ENCODE data around the gene UBE3A. TPM values are rescaled to one million over a fixed set of nuclear protein-coding genes. Genes with fewer than 3 reads are reported as not detected.

UBE3A gene
- total RNA-seq, 1 donor from 2014 or later: 99.9 TPM

GRCh38 chr15:25451501-25451900, 12.7 kb upstream of the UBE3A start:
- TF ChIP-seq CTCF (conservative IDR thresholded peaks at IDR 0.05): no peak
- DNase-seq (ENCODE audit: low read depth, low spot score): no peak
- no peak overlapping the region for H3K4me3 Mint-ChIP-seq
- H3K36me3 Mint-ChIP-seq (ENCODE audit: low read depth): peaks cover 9% of the 10 kb centered on the region
- peaks cover 17% of the 10 kb centered on the region for H3K9me3 Mint-ChIP-seq
- H3K4me1 Mint-ChIP-seq: no peaks in the 10 kb centered on the region
- no peaks in the 10 kb centered on the region for H3K27me3 Mint-ChIP-seq (ENCODE audit: low read depth)
- no peak overlapping the region for H3K27ac Mint-ChIP-seq (ENCODE audit: unreplicated experiment)

GRCh38 chr15:25450163-25450562, 11.3 kb upstream of the UBE3A start:
- H3K4me1 Mint-ChIP-seq: no peaks in the 10 kb centered on the region
- H3K9me3 Mint-ChIP-seq: peaks cover 17% of the 10 kb centered on the region
- H3K27ac Mint-ChIP-seq (ENCODE audit: unreplicated experiment): no peak overlapping the region
- H3K27me3 Mint-ChIP-seq (ENCODE audit: low read depth): no peaks in the 10 kb centered on the region
- TF ChIP-seq CTCF (conservative IDR thresholded peaks at IDR 0.05): no peak
- peaks cover 9% of the 10 kb centered on the region for H3K36me3 Mint-ChIP-seq (ENCODE audit: low read depth)
- no peak for DNase-seq (ENCODE audit: low read depth, low spot score)
- H3K4me3 Mint-ChIP-seq: no peak overlapping the region

GRCh38 chr15:25446076-25446475, 7.3 kb upstream of the UBE3A start:
- Mint-ChIP-seq H3K36me3 (ENCODE audit: low read depth) (peaks cover 7% of the 10 kb centered on the region), H3K4me3 (no peak overlapping the region), H3K9me3 (peaks cover 11% of the 10 kb centered on the region), H3K4me1 (no peaks in the 10 kb centered on the region), H3K27ac (ENCODE audit: unreplicated experiment) (no peak overlapping the region), H3K27me3 (ENCODE audit: low read depth) (no peaks in the 10 kb centered on the region)
- TF ChIP-seq CTCF (conservative IDR thresholded peaks at IDR 0.05): no peak
- no peak for DNase-seq (ENCODE audit: low read depth, low spot score)

- no peaks in the 10 kb centered on the region for H3K4me1 Mint-ChIP-seq
- peaks cover 7% of the 10 kb centered on the region for H3K36me3 Mint-ChIP-seq (ENCODE audit: low read depth)
- no peaks in the 10 kb centered on the region for H3K27me3 Mint-ChIP-seq (ENCODE audit: low read depth)
- DNase-seq (ENCODE audit: low read depth, low spot score): no peak
- no peak for TF ChIP-seq CTCF (conservative IDR thresholded peaks at IDR 0.05)
- H3K4me3 Mint-ChIP-seq: no peak overlapping the region
- H3K27ac Mint-ChIP-seq (ENCODE audit: unreplicated experiment): no peak overlapping the region
- H3K9me3 Mint-ChIP-seq: peaks cover 8% of the 10 kb centered on the region
Observed at GRCh38 chr15:25445412-25445811, 6.6 kb upstream of the UBE3A start.

GRCh38 chr15:25441111-25441510, 2.3 kb upstream of the UBE3A start:
- Mint-ChIP-seq H3K4me3 (peak overlapping the region; percentile 62), H3K27ac (ENCODE audit: unreplicated experiment) (no peak overlapping the region), H3K36me3 (ENCODE audit: low read depth) (no peaks in the 10 kb centered on the region), H3K4me1 (peaks cover 22% of the 10 kb centered on the region), H3K27me3 (ENCODE audit: low read depth) (no peaks in the 10 kb centered on the region), H3K9me3 (no peaks in the 10 kb centered on the region)
- no peak for DNase-seq (ENCODE audit: low read depth, low spot score)
- TF ChIP-seq CTCF (conservative IDR thresholded peaks at IDR 0.05): no peak

- Mint-ChIP-seq H3K36me3 (ENCODE audit: low read depth) (no peaks in the 10 kb centered on the region), H3K27me3 (ENCODE audit: low read depth) (no peaks in the 10 kb centered on the region), H3K4me1 (peaks cover 35% of the 10 kb centered on the region), H3K27ac (ENCODE audit: unreplicated experiment) (peak overlapping the region; percentile 97), H3K9me3 (no peaks in the 10 kb centered on the region), H3K4me3 (peak overlapping the region; percentile 93)
- DNase-seq (ENCODE audit: low read depth, low spot score): no peak
- TF ChIP-seq CTCF (conservative IDR thresholded peaks at IDR 0.05): no peak
Observed at GRCh38 chr15:25439369-25439836, 579 bp upstream of the UBE3A start.

Data from neural crest cell (in vitro differentiated cells).